CD14-positive monocyte (primary cell): ENCODE measurements around the gene ENO1. TPM values are rescaled to one million over a fixed set of nuclear protein-coding genes. Genes with fewer than 3 reads are reported as not detected.

Source experiments
- DNase-seq, 3 donors: peaks; one replicate each; pipeline ENCODE4 v3.0.0-alpha.2; 2011 to 2022
- H2AFZ ChIP-seq: 2 replicates; pipeline ENCODE4 v1.6.0; 2012; ENCODE audit warnings: mild to moderate bottlenecking, low read depth, low read length, inconsistent platforms; ENCODE audit not compliant: insufficient read depth, poor library complexity, severe bottlenecking
- H3K27ac ChIP-seq, 2 donors: 1 replicate in 1 of 2; 2 replicates in 1 of 2; pipeline ENCODE4 v1.5.1; 2012 to 2013; ENCODE audit warnings: low read length in 2 of 2, control low read depth in 1 of 2, inconsistent platforms in 1 of 2, low read depth in 1 of 2, mild to moderate bottlenecking in 1 of 2
- H3K27me3 ChIP-seq, 2 donors: one replicate each; pipeline versions ENCODE4 v1.6.0 to v1.6.1; 2011 to 2013; ENCODE audit warnings: low read length in 2 of 2; ENCODE audit not compliant: control insufficient read depth in 2 of 2, insufficient read depth in 2 of 2
- H3K36me3 ChIP-seq, 2 donors: replicated peaks in 1 of 2; 1 replicate in 1 of 2; 2 replicates in 1 of 2; pipeline versions ENCODE4 v1.5.1 to v1.6.1; 2012 to 2013; ENCODE audit warnings: low read length in 2 of 2, control low read depth in 1 of 2, inconsistent platforms in 1 of 2, mild to moderate bottlenecking in 1 of 2; ENCODE audit not compliant: insufficient read depth in 2 of 2, control insufficient read depth in 1 of 2
- H3K4me1 ChIP-seq, 2 donors: 1 replicate in 1 of 2; 2 replicates in 1 of 2; pipeline versions ENCODE4 v1.5.1 to v1.6.1; 2012 to 2013; ENCODE audit warnings: low read length in 2 of 2, control low read depth in 1 of 2, inconsistent platforms in 1 of 2, mild to moderate bottlenecking in 1 of 2, moderate library complexity in 1 of 2; ENCODE audit not compliant: insufficient read depth in 2 of 2, control insufficient read depth in 1 of 2
- H3K4me2 ChIP-seq: replicated peaks from 2 replicates; pipeline ENCODE3; 2012; ENCODE audit warnings: low read length, moderate library complexity, mild to moderate bottlenecking; ENCODE audit not compliant: poor library complexity, severe bottlenecking; ENCODE audit errors: extremely low read depth
- H3K4me3 ChIP-seq, 3 experiments: fragments of 200-600 bp in 1 of 3; sonication (generic) in 1 of 3; replicated peaks in 1 of 3; 1 replicate in 2 of 3; 2 replicates in 1 of 3; pipeline ENCODE4 v1.5.1; 2011 to 2013; ENCODE audit warnings: low read length in 3 of 3, mild to moderate bottlenecking in 3 of 3, control low read depth in 2 of 3, low read depth in 2 of 3, inconsistent platforms in 1 of 3, moderate library complexity in 1 of 3
- H3K79me2 ChIP-seq: 2 replicates; pipeline ENCODE4 v1.6.0; 2012; ENCODE audit warnings: mild to moderate bottlenecking, control low read depth, inconsistent platforms, low read length, moderate library complexity; ENCODE audit not compliant: insufficient read depth
- H3K9ac ChIP-seq: 2 replicates; pipeline ENCODE4 v1.6.0; 2017; ENCODE audit warnings: low read length, mild to moderate bottlenecking; ENCODE audit not compliant: insufficient read depth, poor library complexity, severe bottlenecking
- H3K9me3 ChIP-seq, 2 donors: replicated peaks in 1 of 2; 1 replicate in 1 of 2; 2 replicates in 1 of 2; pipeline versions ENCODE4 v1.5.1 to v1.6.1; 2012 to 2013; ENCODE audit warnings: low read length in 2 of 2, control low read depth in 1 of 2; ENCODE audit not compliant: control insufficient read depth in 1 of 2, insufficient read depth in 1 of 2
- H4K20me1 ChIP-seq: 2 replicates; pipeline ENCODE4 v1.6.0; 2012; ENCODE audit warnings: mild to moderate bottlenecking, low read length, control low read depth, moderate library complexity; ENCODE audit not compliant: insufficient read depth
- H3K27ac Mint-ChIP-seq, 7 donors: one replicate each; pipeline ENCODE4 v1.8.0; 2020; ENCODE audit warnings: mild to moderate bottlenecking in 7 of 7, mixed read lengths in 7 of 7, moderate library complexity in 6 of 7, inconsistent platforms in 2 of 7
- H3K27me3 Mint-ChIP-seq, 3 donors: one replicate each; pipeline ENCODE4 v1.8.0; 2021 to 2022; ENCODE audit warnings: low read depth in 3 of 3, mild to moderate bottlenecking in 3 of 3, mixed read lengths in 3 of 3, moderate library complexity in 3 of 3, inconsistent platforms in 1 of 3
- H3K36me3 Mint-ChIP-seq, 2 donors: one replicate each; pipeline ENCODE4 v1.8.0; 2020; ENCODE audit warnings: mixed read lengths in 2 of 2, inconsistent platforms in 1 of 2, mild to moderate bottlenecking in 1 of 2
- H3K4me1 Mint-ChIP-seq: one replicate; pipeline ENCODE4 v1.8.0; 2020; ENCODE audit warnings: mild to moderate bottlenecking, mixed read lengths
- H3K4me3 Mint-ChIP-seq, 2 donors: one replicate each; pipeline ENCODE4 v1.8.0; 2020; ENCODE audit warnings: mild to moderate bottlenecking in 2 of 2, mixed read lengths in 2 of 2, moderate library complexity in 1 of 2
- H3K9me3 Mint-ChIP-seq, 7 donors: one replicate each; pipeline ENCODE4 v1.8.0; 2020 to 2022; ENCODE audit warnings: mixed read lengths in 7 of 7, mild to moderate bottlenecking in 6 of 7, moderate library complexity in 6 of 7, inconsistent platforms in 2 of 7
- CTCF ChIP-seq: fragments of 200-600 bp; IDR thresholded peaks from one replicate; pipeline ENCODE4 v1.8.0; 2022; ENCODE audit warnings: antibody characterized with exemption, mild to moderate bottlenecking
- WGBS: methylation state at CpG from one replicate; pipeline ENCODE4 v1.1.5; 2013; ENCODE audit warnings: missing lambda C conversion rate; ENCODE audit not compliant: insufficient coverage; 5-methylcytosine and 5-hydroxymethylcytosine counted together
- intact Hi-C, 2 donors: fragments of 100-400 bp; cut with micrococcal nuclease; formaldehyde crosslinking; loops; one replicate each; pipeline versions ENCODE4 v1.15.0 to v1.15.1; 2023
- polyA plus RNA-seq, 3 donors: library from polyadenylated mRNA; depleted of rRNA in 1 of 3; unstranded in 2 of 3; stranded (reverse) in 1 of 3; fragments of 300-500 nt in 2 of 3; fragments of >200 nt in 1 of 3; fragmentation: Illumina TruSeq in 2 of 3; gene quantifications; 1 replicate in 2 of 3; 2 replicates in 1 of 3; pipeline ENCODE4 v1.2.3, GENCODE V29; 2012 to 2021

Gene ENO1
- polyA plus RNA-seq, 3 donors: 525 to 1,573 (median 1,458) TPM

- Histone ChIP-seq H3K79me2 (peaks cover 98% of the 10 kb centered on the region), H3K27ac (peak overlapping the region in 1 of 2 donors; percentile 68), H3K36me3 (peaks cover 97 to 100% of the 10 kb centered on the region in 2 donors), H3K4me2 (no peak overlapping the region), H2AFZ (no peak overlapping the region), H4K20me1 (peaks cover 100% of the 10 kb centered on the region), H3K27me3 (no peaks in the 10 kb centered on the region), H3K4me3 (no peak overlapping the region), H3K9ac (no peak overlapping the region), H3K4me1 (peaks cover 16 to 40% of the 10 kb centered on the region in 2 donors), H3K9me3 (no peaks in the 10 kb centered on the region)
- WGBS: 90% methylated on average over 10 of the region's 11 CpGs
- Mint-ChIP-seq H3K4me3 (no peak overlapping the region), H3K27me3 (peaks cover 0 to 1% (median 0%) of the 10 kb centered on the region in 3 donors), H3K36me3 (peaks cover 93 to 96% of the 10 kb centered on the region in 2 donors), H3K4me1 (peaks cover 37% of the 10 kb centered on the region), H3K9me3 (no peaks in the 10 kb centered on the region), H3K27ac (peak overlapping the region; percentile 35 to 81 (median 63))
- intact Hi-C loops: no loop called here
- DNase-seq: no peak
- no peak for TF ChIP-seq CTCF
Observed at GRCh38 chr1:8866792-8867415, 11.6 kb downstream of the ENO1 start.

GRCh38 chr1:8866173-8866791 lies 12.2 kb downstream of the ENO1 start:
- H3K27me3 ChIP-seq: no peaks in the 10 kb centered on the region
- Mint-ChIP-seq H3K4me1 (peaks cover 31% of the 10 kb centered on the region), H3K9me3 (no peaks in the 10 kb centered on the region), H3K4me3 (no peak overlapping the region), H3K27ac (peak overlapping the region; percentile 46 to 84 (median 78)), H3K27me3 (peaks cover 0 to 1% (median 0%) of the 10 kb centered on the region in 3 donors), H3K36me3 (peaks cover 93 to 96% of the 10 kb centered on the region in 2 donors)
- no peak overlapping the region for H3K4me3 ChIP-seq
- H3K27ac ChIP-seq: peak overlapping the region; percentile 0 to 68
- no peaks in the 10 kb centered on the region for H3K9me3 ChIP-seq
- H4K20me1 ChIP-seq: peaks cover 100% of the 10 kb centered on the region
- 93% methylated on average over 5 of the region's 10 CpGs for WGBS
- peaks cover 97 to 100% of the 10 kb centered on the region in 2 donors for H3K36me3 ChIP-seq
- DNase-seq: no peak
- no peak overlapping the region for H3K9ac ChIP-seq
- no peak for TF ChIP-seq CTCF
- intact Hi-C loops: no loop called here
- no peak overlapping the region for H3K4me2 ChIP-seq
- peaks cover 92% of the 10 kb centered on the region for H3K79me2 ChIP-seq
- no peak overlapping the region for H2AFZ ChIP-seq
- peaks cover 10 to 33% of the 10 kb centered on the region in 2 donors for H3K4me1 ChIP-seq
